CD4-positive, alpha-beta T cell treated with Interleukin-17A for 1 hour (primary cell): ENCODE measurements around the gene CDR2L.

ENCODE experiments used
- DNase-seq: peaks from one replicate; pipeline ENCODE4 v3.0.0-alpha.2; 2020

The CDR2L gene

GRCh38 chr17:75046407-75047289 is 59.2 kb downstream of the CDR2L start, which contains the start of the genes ATP5PD and KCTD2:
ATP5PD (minus strand) TSS chr17:75046969; CDS start chr17:75042650, 4,319 bp downstream.
KCTD2 (plus strand) TSS chr17:75047225; CDS start chr17:75047251, 26 bp downstream.
- DNase-seq: peak; percentile 97

DNA sequence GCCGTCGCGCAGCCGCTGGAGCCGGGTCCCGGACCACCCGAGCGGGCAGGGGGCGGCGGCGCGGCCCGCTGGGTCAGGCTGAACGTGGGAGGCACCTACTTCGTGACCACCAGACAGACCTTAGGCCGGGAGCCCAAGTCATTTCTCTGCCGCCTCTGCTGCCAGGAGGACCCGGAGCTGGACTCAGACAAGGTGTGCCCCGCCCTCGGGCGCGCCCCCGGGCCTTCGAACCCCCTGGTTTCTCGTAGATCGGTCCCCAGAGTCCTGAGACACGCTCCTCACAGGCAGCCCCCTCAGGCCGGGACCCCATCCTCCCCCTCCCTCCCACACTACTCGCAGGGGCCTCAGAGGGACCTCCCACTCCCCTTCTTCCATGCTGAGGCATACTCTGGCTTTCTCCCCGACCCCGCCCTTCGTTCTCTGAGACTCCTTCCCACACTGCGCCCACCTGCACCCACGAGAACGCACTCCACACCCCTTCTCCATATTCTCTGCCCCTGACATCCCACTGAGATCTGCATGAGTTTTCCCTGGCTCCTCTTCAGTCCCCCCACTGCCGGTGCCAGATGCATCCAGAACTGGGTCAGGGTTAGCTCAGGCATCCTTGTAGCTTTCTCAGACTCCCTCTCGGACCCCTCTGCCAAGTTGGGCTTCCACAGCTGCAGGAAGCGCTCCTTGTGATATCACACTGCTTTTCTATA is 60.1 kb downstream of the CDR2L start:
- DNase-seq: no peak

DNA sequence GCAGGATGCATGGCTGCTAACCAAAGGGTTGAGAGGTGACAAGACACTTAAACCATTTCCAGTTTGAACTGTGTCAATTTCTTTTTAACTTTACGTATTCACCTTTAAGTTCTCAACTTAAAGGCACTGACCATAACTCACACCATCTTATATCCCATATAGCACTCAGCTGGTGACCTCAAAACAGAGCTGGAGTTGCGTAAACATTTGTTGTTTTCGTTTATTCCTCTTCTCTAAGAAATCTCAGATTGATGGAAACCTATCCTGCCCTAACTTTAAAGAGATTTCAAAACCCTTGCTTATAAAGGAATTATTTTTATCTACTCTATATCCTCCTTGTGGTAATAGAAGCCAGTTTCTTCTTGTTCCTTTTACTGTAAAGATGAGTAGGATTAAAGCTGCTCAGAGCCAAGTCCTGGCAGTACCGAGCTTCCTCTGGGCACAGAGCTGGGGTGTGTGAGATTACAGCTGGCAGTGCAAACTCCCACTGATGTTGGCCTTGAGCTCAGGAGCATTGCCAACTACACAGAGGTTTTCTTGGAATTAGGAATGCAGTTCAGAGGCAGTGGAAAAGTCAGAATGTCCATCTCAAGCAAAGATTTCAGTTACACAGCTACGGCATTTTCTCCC is 60.9 kb downstream of the CDR2L start:
- no peak for DNase-seq

GRCh38 chr17:75049057-75049456 is 61.6 kb downstream of the CDR2L start:
- DNase-seq: no peak

DNA sequence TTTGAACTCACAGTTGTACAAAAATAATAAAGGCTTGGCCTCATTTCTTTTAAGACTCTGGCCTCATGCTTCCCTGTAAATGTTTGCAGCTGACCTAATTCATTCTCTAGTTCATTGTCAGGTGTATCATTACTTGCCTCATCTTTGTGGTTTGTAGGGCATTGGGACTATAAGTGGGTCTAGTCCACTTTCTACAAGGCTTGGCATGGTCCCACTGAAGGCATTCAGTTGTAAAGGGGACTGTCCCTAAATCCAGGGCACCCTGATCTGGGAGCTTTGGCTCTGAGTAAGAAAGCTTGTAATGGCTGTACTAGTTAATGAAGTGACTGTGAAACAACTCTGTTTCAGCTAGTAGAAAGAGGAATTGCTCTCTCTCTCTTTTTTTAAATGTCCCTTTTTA is 62.3 kb downstream of the CDR2L start:
- no peak for DNase-seq

GRCh38 chr17:75051941-75052340 is 64.5 kb downstream of the CDR2L start:
- no peak for DNase-seq
